HG03159 (cell line): Measurements from ENCODE around the gene EFCAB6.

Experiments used
- ATAC-seq: cut with Tn5 transposase; IDR thresholded peaks from one replicate; pipeline ENCODE4 v1.9.1; 2021; ENCODE audit warnings: mild to moderate bottlenecking, moderate library complexity; ENCODE audit not compliant: unreplicated experiment

Gene EFCAB6

GRCh38 chr22:43847376-43848289, 35.5 kb upstream of the EFCAB6 start:
- no peak for ATAC-seq

GRCh38 chr22:43846966-43847365, 34.9 kb upstream of the EFCAB6 start:
- no peak for ATAC-seq

- ATAC-seq, result no peak
These were observed 33.9 kb upstream of the EFCAB6 start for GRCh38 chr22:43845981-43846380.

- ATAC-seq, result no peak
These were observed 32.7 kb upstream of the EFCAB6 start for GRCh38 chr22:43844560-43845545.

GRCh38 chr22:43843783-43844530, 31.9 kb upstream of the EFCAB6 start:
- ATAC-seq, result no peak

- no peak for ATAC-seq
These were observed 29.6 kb upstream of the EFCAB6 start for GRCh38 chr22:43841742-43842141.

GRCh38 chr22:43840851-43841250, 28.7 kb upstream of the EFCAB6 start:
- ATAC-seq, result no peak

GRCh38 chr22:43840431-43840830, 28.3 kb upstream of the EFCAB6 start:
- ATAC-seq, result no peak

- no peak for ATAC-seq
These were observed 27.7 kb upstream of the EFCAB6 start for GRCh38 chr22:43839781-43840180.

GRCh38 chr22:43838571-43839307, 26.6 kb upstream of the EFCAB6 start:
- no peak for ATAC-seq

- ATAC-seq, result no peak
These were observed 26.1 kb upstream of the EFCAB6 start for GRCh38 chr22:43838161-43838560.

- ATAC-seq, result no peak
These were observed 25.6 kb upstream of the EFCAB6 start for GRCh38 chr22:43837666-43838065.

GRCh38 chr22:43835736-43836135, 23.6 kb upstream of the EFCAB6 start:
- ATAC-seq, result no peak

GRCh38 chr22:43835166-43835565, 23.1 kb upstream of the EFCAB6 start:
- ATAC-seq, result no peak

- no peak for ATAC-seq
These were observed 21.5 kb upstream of the EFCAB6 start for GRCh38 chr22:43833286-43834240.

- ATAC-seq, result no peak
These were observed 20.5 kb upstream of the EFCAB6 start for GRCh38 chr22:43832393-43833265.

- no peak for ATAC-seq
These were observed 19.7 kb upstream of the EFCAB6 start for GRCh38 chr22:43831561-43832392.
